Liver (tissue), 9 donors: ENCODE measurements around the gene NPPA. TPM values are rescaled to one million over a fixed set of nuclear protein-coding genes. Genes with fewer than 3 reads are reported as not detected.
A peak's percentile ranks its signal among the peaks of the same experiment; 100 is the strongest.

Experiments
- DNase-seq: peaks from one replicate; pipeline ENCODE4 v3.0.0-alpha.2; 2017; ENCODE audit warnings: low spot score
- H3K27ac ChIP-seq, 2 donors: one replicate each; pipeline ENCODE4 v1.7.0; 2013; ENCODE audit warnings: inconsistent platforms in 2 of 2, low read length in 2 of 2, control low read depth in 1 of 2, low read depth in 1 of 2, mild to moderate bottlenecking in 1 of 2
- H3K27me3 ChIP-seq, 4 donors: one replicate each; pipeline versions ENCODE4 v1.6.1 to v1.7.0; 2013; ENCODE audit warnings: low read length in 3 of 4, inconsistent platforms in 1 of 4, mild to moderate bottlenecking in 1 of 4, moderate library complexity in 1 of 4; ENCODE audit not compliant: control insufficient read depth in 4 of 4, insufficient read depth in 4 of 4
- H3K36me3 ChIP-seq, 4 donors: one replicate each; pipeline versions ENCODE4 v1.6.1 to v1.7.0; 2013; ENCODE audit warnings: low read length in 3 of 4, mild to moderate bottlenecking in 3 of 4, low read depth in 1 of 4, moderate library complexity in 1 of 4; ENCODE audit not compliant: control insufficient read depth in 4 of 4, insufficient read depth in 3 of 4
- H3K4me1 ChIP-seq, 4 donors: one replicate each; pipeline versions ENCODE4 v1.6.1 to v1.7.0; 2013; ENCODE audit warnings: low read length in 3 of 4, mild to moderate bottlenecking in 3 of 4, moderate library complexity in 1 of 4; ENCODE audit not compliant: control insufficient read depth in 4 of 4, insufficient read depth in 4 of 4
- H3K4me3 ChIP-seq, 3 donors: one replicate each; pipeline versions ENCODE4 v1.6.1 to v1.7.0; 2013; ENCODE audit warnings: low read length in 3 of 3, control low read depth in 1 of 3, low read depth in 1 of 3, mild to moderate bottlenecking in 1 of 3
- H3K9ac ChIP-seq, 2 donors: one replicate each; pipeline ENCODE4 v1.7.0; 2013; ENCODE audit warnings: low read length in 2 of 2, mild to moderate bottlenecking in 2 of 2, moderate library complexity in 2 of 2, control low read depth in 1 of 2, low read depth in 1 of 2
- H3K9me3 ChIP-seq, 4 donors: one replicate each; pipeline versions ENCODE4 v1.6.1 to v1.7.0; 2013; ENCODE audit warnings: low read length in 3 of 4; ENCODE audit not compliant: control insufficient read depth in 4 of 4
- ATF3 ChIP-seq: IDR thresholded peaks from 2 replicates; pipeline ENCODE4 v1.6.1; 2016; ENCODE audit warnings: antibody characterized with exemption
- EGR1 ChIP-seq, 2 donors: IDR thresholded peaks; 2 replicates each; pipeline ENCODE4 v1.6.1; 2016 to 2018; ENCODE audit warnings: antibody characterized with exemption in 2 of 2, low read depth in 2 of 2
- FOXA2 ChIP-seq: IDR thresholded peaks from 2 replicates; pipeline ENCODE4 v1.6.1; 2016; ENCODE audit warnings: antibody characterized with exemption
- GABPA ChIP-seq, 2 donors: IDR thresholded peaks in 1 of 2; conservative IDR thresholded peaks in 1 of 2; 2 replicates each; pipeline ENCODE4 v1.6.1; 2016; ENCODE audit warnings: antibody characterized with exemption in 2 of 2, mild to moderate bottlenecking in 1 of 2, moderate library complexity in 1 of 2
- HNF4G ChIP-seq: IDR thresholded peaks from 2 replicates; pipeline ENCODE4 v1.6.1; 2016; ENCODE audit warnings: antibody characterized with exemption
- JUND ChIP-seq, 2 donors: IDR thresholded peaks; 2 replicates each; pipeline ENCODE4 v1.6.1; 2016; ENCODE audit warnings: antibody characterized with exemption in 2 of 2
- NR2F2 ChIP-seq: IDR thresholded peaks from 2 replicates; pipeline ENCODE4 v1.6.1; 2016; ENCODE audit warnings: antibody characterized with exemption
- RAD21 ChIP-seq, 2 donors: IDR thresholded peaks; 2 replicates each; pipeline ENCODE4 v1.6.1; 2016; ENCODE audit warnings: antibody characterized with exemption in 2 of 2, mild to moderate bottlenecking in 2 of 2
- REST ChIP-seq: IDR thresholded peaks from 2 replicates; pipeline ENCODE4 v1.6.1; 2016; ENCODE audit warnings: antibody characterized with exemption, mild to moderate bottlenecking
- RXRA ChIP-seq, 2 donors: IDR thresholded peaks; 2 replicates each; pipeline ENCODE4 v1.6.1; 2017 to 2018; ENCODE audit warnings: antibody characterized with exemption in 2 of 2, mild to moderate bottlenecking in 1 of 2
- SP1 ChIP-seq: IDR thresholded peaks from 2 replicates; pipeline ENCODE4 v1.6.1; 2018; ENCODE audit warnings: antibody characterized with exemption, mild to moderate bottlenecking
- TAF1 ChIP-seq: conservative IDR thresholded peaks from 2 replicates; pipeline ENCODE4 v1.6.1; 2016; ENCODE audit warnings: antibody characterized with exemption, mild to moderate bottlenecking
- YY1 ChIP-seq: IDR thresholded peaks from 2 replicates; pipeline ENCODE4 v1.6.1; 2016; ENCODE audit warnings: antibody characterized with exemption, mild to moderate bottlenecking
- WGBS: extraction: QIAGEN DNeasy Blood & Tissue Kit; methylation state at CpG from one replicate; pipeline ENCODE4 v1.1.7; 2013; 5-methylcytosine and 5-hydroxymethylcytosine counted together
- polyA plus RNA-seq, 2 donors: library from polyadenylated mRNA; stranded (reverse) in 1 of 2; unstranded in 1 of 2; fragments of 200-250 nt in 1 of 2; fragments of >200 nt in 1 of 2; fragmentation: Nextera tagmentation in 1 of 2; extraction: Ambion mirVana in 1 of 2; gene quantifications; one replicate each; pipeline versions ENCODE4 v1.2.1 to v1.2.3, GENCODE V29; 2013 to 2015
- total RNA-seq, 2 donors: library from RNA; depleted of rRNA; stranded (reverse); fragments of >200 nt; gene quantifications; one replicate each; pipeline ENCODE4 v1.2.3, GENCODE V29; 2014
- TF ChIP-seq, protein P1 (sequence below): fragments of 150-350 bp; IDR thresholded peaks from 2 replicates; pipeline ENCODE4 v1.5.1; 2017; ENCODE audit warnings: improper control_type of control experiment, low read depth, low read length; ENCODE audit not compliant: missing input control
- TF ChIP-seq, protein P2 (sequence below): IDR thresholded peaks from 2 replicates; pipeline ENCODE4 v1.6.1; 2016; ENCODE audit warnings: antibody characterized with exemption
- donor health status: healthy.
- donor health status: healthy.
- donor health status: healthy.
- donor health status: healthy.
- donor health status: healthy.

Gene NPPA
- total and polyA plus RNA-seq, 4 donors, result 0.12 TPM; not detected in 3

- peaks cover 14 to 32% (median 25%) of the 10 kb centered on the region in 4 donors for H3K4me1 ChIP-seq
- H3K36me3 ChIP-seq, result peaks cover 0 to 7% (median 6%) of the 10 kb centered on the region in 4 donors
- 75% methylated on average over 5 of the region's 5 CpGs for whole genome bisulfite sequencing
- H3K4me3 ChIP-seq, result no peak overlapping the region
- no peak overlapping the region for H3K9ac ChIP-seq
- H3K27me3 ChIP-seq, result no peaks in the 10 kb centered on the region
- H3K27ac ChIP-seq, result no peak overlapping the region
- no peaks in the 10 kb centered on the region for H3K9me3 ChIP-seq
- no peak for DNase-seq
- TF ChIP-seq, protein P1, sequence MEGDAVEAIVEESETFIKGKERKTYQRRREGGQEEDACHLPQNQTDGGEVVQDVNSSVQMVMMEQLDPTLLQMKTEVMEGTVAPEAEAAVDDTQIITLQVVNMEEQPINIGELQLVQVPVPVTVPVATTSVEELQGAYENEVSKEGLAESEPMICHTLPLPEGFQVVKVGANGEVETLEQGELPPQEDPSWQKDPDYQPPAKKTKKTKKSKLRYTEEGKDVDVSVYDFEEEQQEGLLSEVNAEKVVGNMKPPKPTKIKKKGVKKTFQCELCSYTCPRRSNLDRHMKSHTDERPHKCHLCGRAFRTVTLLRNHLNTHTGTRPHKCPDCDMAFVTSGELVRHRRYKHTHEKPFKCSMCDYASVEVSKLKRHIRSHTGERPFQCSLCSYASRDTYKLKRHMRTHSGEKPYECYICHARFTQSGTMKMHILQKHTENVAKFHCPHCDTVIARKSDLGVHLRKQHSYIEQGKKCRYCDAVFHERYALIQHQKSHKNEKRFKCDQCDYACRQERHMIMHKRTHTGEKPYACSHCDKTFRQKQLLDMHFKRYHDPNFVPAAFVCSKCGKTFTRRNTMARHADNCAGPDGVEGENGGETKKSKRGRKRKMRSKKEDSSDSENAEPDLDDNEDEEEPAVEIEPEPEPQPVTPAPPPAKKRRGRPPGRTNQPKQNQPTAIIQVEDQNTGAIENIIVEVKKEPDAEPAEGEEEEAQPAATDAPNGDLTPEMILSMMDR, result no peak
- peak; percentile 99 for TF ChIP-seq REST
These were observed 1.8 kb downstream of the NPPA start for GRCh38 chr1:11845641-11846335.

- H3K4me3 ChIP-seq, result no peak overlapping the region
- TF ChIP-seq, protein P1, result no peak
- TF ChIP-seq HNF4G, result peak; percentile 93
- TF ChIP-seq YY1, result peak; percentile 46
- peak; percentile 83 for TF ChIP-seq REST
- TF ChIP-seq FOXA2, result peak; percentile 67
- TF ChIP-seq TAF1, result no peak
- TF ChIP-seq RAD21 (IDR thresholded peaks at IDR 0.05), result peak in 1 of 2 donors; percentile 40
- TF ChIP-seq JUND (IDR thresholded peaks at IDR 0.05), result peak; percentile 65 to 80
- TF ChIP-seq ATF3, result peak; percentile 63
- TF ChIP-seq, protein P2, sequence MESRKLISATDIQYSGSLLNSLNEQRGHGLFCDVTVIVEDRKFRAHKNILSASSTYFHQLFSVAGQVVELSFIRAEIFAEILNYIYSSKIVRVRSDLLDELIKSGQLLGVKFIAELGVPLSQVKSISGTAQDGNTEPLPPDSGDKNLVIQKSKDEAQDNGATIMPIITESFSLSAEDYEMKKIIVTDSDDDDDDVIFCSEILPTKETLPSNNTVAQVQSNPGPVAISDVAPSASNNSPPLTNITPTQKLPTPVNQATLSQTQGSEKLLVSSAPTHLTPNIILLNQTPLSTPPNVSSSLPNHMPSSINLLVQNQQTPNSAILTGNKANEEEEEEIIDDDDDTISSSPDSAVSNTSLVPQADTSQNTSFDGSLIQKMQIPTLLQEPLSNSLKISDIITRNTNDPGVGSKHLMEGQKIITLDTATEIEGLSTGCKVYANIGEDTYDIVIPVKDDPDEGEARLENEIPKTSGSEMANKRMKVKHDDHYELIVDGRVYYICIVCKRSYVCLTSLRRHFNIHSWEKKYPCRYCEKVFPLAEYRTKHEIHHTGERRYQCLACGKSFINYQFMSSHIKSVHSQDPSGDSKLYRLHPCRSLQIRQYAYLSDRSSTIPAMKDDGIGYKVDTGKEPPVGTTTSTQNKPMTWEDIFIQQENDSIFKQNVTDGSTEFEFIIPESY, result peak; percentile 62
- peak; percentile 32 to 39 for TF ChIP-seq EGR1 (IDR thresholded peaks at IDR 0.05; ENCODE audit: low read depth in 2 of 2)
- peak in 1 of 2 donors; percentile 69 for TF ChIP-seq GABPA (IDR thresholded peaks at IDR 0.05 in 1 of 2, conservative IDR thresholded peaks at IDR 0.05 in 1 of 2)
- peak; percentile 97 to 98 for TF ChIP-seq RXRA (IDR thresholded peaks at IDR 0.05)
- TF ChIP-seq SP1, result peak; percentile 98
- no peak for TF ChIP-seq NR2F2
These were observed 5.2 kb downstream of the NPPA start for GRCh38 chr1:11842154-11843041.

More at GRCh38 chr1:11842154-11843041, 5.2 kb downstream of the NPPA start:
- peak; percentile 93 for DNase-seq
- WGBS, result 21% methylated on average over 19 of the region's 19 CpGs
- Histone ChIP-seq H3K27ac (peak overlapping the region; percentile 95 to 96), H3K27me3 (no peaks in the 10 kb centered on the region), H3K9ac (peak overlapping the region; percentile 42 to 57), H3K36me3 (peaks cover 0 to 17% (median 12%) of the 10 kb centered on the region in 4 donors), H3K9me3 (no peaks in the 10 kb centered on the region), H3K4me1 (peaks cover 19 to 48% (median 37%) of the 10 kb centered on the region in 4 donors)
